Renal cortical epithelial cell (primary cell): ENCODE data around the gene KLC4. TPM values are rescaled to one million over a fixed set of nuclear protein-coding genes. Genes with fewer than 3 reads are reported as not detected.
A peak's percentile ranks its signal among the peaks of the same experiment; 100 is the strongest.
"Not testable (repeated sequence)": the region's sequence is repeated elsewhere in the genome, so short reads cannot be mapped to it uniquely, and the experiment has no call there.

Source experiments
- DNase-seq: peaks from one replicate; pipeline ENCODE4 v3.0.0-alpha.2; 2011; ENCODE audit warnings: low read depth
- total RNA-seq: library from RNA; depleted of rRNA; stranded (reverse); fragments of >200 nt; gene quantifications from 2 replicates; pipeline ENCODE4 v1.2.3, GENCODE V29; 2014

KLC4 gene
- total RNA-seq, 1 donor from 2014 or later = 29.3 TPM

GRCh38 chr6:43070028-43070632 is 10.7 kb downstream of the KLC4 start:
- DNase-seq = peak; percentile 69

DNA sequence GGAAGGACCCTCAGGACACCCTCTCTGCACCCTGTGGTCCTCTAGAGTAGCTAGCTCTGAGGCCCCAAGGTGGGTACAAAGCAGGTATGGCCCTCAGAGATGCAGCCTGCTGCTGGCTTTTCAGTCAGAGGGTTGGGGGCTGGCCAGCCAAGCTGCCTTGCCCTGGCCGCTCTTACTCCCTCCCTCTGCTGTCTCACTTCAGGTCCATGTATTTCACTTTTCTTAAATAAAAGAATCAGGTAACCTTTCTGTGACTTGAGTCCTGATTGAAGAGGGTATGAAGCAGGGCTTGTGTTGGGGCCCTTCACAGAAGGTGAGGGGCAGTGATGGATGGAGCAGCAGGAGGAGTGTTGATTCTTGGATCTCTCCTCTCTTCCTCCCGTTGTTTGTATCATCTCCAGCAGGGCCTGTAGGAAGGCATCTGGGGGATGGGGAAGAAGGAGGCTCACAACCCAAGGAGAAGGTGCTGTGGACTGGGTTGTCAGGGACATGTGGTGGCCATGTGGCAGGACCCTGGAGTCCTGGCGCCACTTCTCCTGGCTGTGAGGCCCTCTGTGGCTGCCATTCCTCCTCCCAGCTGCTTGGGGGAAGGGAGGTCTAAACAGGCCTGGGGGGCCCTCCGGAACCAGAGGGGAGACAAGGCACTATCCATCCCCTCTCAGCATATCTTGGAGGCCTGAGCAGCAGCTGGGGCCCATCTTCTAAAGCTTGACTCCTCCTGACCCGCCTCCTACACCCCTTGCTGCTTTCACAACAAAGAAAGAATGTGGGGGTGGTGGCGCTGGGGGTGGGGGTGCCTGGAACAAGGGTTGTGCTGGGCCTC is 15.6 kb downstream of the KLC4 start:
- no peak for DNase-seq

GRCh38 chr6:43075670-43076463 is 16.4 kb downstream of the KLC4 start, which contains the start of gene PTK7:
Gene PTK7, plus strand, starts transcription at chr6:43076314. Its CDS starts 175 bp downstream, at chr6:43076489.
- no peak for DNase-seq

- DNase-seq = no peak
Observed at GRCh38 chr6:43076464-43077332, 17.3 kb downstream of the KLC4 start.

DNA sequence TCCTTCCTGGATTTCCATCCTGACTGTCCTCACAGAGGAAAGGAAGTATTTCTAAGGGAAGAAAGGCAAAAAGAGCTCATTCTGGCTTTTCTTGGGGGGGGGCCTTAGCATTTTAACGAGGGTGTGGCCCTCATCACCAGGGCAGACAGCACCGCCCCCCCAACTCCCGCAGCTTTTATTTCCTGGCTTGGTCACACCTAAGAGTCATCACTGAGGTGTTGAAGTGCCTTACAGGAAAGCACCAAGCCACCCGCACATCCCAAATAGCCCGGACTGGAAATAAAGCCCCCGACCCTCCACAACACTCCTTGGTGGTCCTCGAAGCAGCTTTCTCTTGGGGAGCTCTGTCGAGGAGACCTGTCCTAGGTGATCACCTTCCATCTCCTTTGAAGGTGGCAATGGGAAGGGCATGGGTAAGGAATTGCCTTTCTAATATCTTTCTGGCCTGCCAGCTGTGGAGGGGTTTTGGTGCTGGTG is 17.9 kb downstream of the KLC4 start:
- no peak for DNase-seq

- no peak for DNase-seq
Observed at GRCh38 chr6:43077981-43078511, 18.6 kb downstream of the KLC4 start.

- DNase-seq = no peak
Observed at GRCh38 chr6:43078691-43079090, 19.3 kb downstream of the KLC4 start.

GRCh38 chr6:43081043-43081442 is 21.6 kb downstream of the KLC4 start:
- DNase-seq = no peak

- not testable (repeated sequence) for DNase-seq
Observed at GRCh38 chr6:43081922-43082321, 22.5 kb downstream of the KLC4 start.

GRCh38 chr6:43082806-43083655 is 23.6 kb downstream of the KLC4 start:
- DNase-seq = no peak

- no peak for DNase-seq
Observed at GRCh38 chr6:43086022-43086658, 26.7 kb downstream of the KLC4 start.

- DNase-seq = peak; percentile 54
Observed at GRCh38 chr6:43088654-43089056, 29.2 kb downstream of the KLC4 start.

DNA sequence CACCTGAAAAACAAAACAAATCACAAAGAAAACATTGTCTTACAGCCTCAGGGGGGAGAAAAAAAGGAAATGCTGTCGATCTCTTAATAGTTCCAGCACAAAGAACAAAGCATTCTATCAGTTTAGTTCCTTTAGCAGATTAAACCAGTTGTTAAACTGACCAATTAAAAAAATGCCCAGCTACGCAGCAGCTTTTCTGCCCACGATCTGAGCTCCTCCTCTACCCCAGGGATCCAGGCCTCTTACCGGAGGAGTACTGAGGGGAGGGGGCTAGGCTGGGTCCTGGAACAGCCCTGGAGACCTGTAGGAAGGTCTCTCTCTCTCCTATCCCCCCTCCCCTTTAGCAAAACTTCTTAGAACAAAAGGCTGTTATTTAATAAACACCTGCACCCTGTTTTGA is 30.0 kb downstream of the KLC4 start:
- peak; percentile 60 for DNase-seq

DNA sequence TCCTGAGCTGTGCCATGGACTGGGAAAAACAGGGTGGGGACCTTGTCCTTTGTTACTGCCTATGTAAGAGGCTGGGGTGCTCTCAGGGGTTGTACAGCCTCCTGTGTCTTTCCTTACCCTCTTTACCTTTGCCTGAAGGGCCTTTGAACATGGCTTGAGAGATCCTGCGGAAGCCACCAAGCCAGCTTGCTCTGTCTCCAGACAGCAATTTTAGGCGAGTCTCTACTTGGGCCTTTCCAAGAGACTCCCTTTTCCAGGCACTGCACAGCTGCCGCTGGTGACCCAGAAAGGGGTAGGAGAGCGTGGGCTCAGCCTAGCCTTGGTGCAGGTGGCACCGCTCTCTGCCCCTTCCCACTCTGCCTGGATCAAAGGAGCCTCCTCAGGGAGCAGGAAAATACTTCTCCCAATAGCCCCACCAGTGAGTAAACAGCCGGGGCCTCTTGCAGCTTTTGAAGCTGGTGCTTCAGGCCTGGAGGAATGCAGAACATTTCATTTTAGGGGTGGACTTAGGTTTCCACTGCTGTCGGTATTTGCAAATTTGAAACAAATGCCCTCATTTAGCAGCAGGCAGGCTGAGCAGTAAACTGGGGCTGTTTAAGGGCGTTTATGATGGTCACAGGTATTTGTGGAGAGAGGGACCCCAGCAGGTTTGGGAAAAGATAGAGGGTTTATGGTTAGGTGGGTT is 30.6 kb downstream of the KLC4 start:
- DNase-seq = no peak

GRCh38 chr6:43090559-43090956 is 31.1 kb downstream of the KLC4 start:
- DNase-seq = no peak

DNA sequence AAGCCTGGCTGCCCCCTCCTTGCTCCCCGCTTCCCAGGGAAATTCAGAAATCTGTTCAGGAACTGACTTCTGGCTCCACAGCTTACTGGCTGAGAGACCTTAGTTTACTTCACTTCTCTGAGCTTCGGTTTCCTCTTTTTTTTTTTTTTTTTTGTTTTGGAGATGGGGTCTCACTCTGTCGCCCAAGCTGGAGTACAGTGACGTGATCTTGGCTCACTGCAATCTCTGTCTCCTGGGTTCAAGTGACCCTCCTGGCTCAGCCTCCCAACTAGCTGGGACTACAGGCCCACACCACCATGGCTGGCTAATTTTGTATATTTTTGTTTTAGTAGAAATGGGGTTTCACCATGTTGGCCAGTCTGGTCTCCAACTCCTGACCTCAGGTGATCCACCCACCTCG is 31.6 kb downstream of the KLC4 start:
- DNase-seq = no peak

GRCh38 chr6:43091436-43091991 is 32.1 kb downstream of the KLC4 start:
- DNase-seq = no peak

DNA sequence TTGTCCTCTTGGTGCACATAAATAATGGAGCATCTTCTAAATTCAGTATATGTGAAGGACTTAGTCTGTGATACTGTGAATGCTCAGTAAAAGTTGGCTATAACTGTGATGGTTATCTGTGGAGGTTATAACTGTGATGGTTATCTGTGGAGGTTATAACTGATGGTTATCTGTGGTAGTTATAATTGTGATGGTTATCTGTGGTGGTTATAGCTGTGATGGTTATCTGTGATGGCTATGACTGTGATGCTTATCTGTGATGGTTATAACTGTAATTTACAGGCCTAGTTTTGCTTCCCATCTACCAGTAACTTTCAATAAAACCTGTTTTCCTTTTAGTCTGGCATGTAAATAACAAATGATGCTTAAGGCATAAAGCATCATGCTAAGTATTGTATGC is 33.2 kb downstream of the KLC4 start:
- no peak for DNase-seq
